GM12878 (cell line): ENCODE results near the gene CD300E. TPM values are rescaled to one million over a fixed set of nuclear protein-coding genes. Genes with fewer than 3 reads are reported as not detected.
A peak's percentile ranks its signal among the peaks of the same experiment; 100 is the strongest.
"Not testable (repeated sequence)": the region's sequence is repeated elsewhere in the genome, so short reads cannot be mapped to it uniquely, and the experiment has no call there.

Source experiments
- ATAC-seq: fragments of 200-7000 bp; cut with Tn5 transposase; 3 replicates; pipeline ENCODE4 v1.9.1; 2020; ENCODE audit warnings: mild to moderate bottlenecking, moderate library complexity
- BruUV-seq: library from RNA; stranded (reverse); fragments of 400-500 nt; replicated peaks from 2 replicates; lab custom pipeline; 2021; lab: Mats Ljungman, UMichigan
- CTCF ChIA-PET: fragments of 300-600 bp; sonication (Branson Sonifier 250); formaldehyde crosslinking; extraction: SDS; loops from one replicate; lab custom pipeline; 2021; ENCODE audit warnings: inconsistent platforms; lab: Yijun Ruan, JAX
- POLR2A ChIA-PET: fragments of 350-600 bp; formaldehyde crosslinking; extraction: SDS; loops from one replicate; lab custom pipeline; 2021; ENCODE audit warnings: inconsistent platforms; lab: Charles Lee
- RAD21 ChIA-PET: fragments of 300-600 bp; sonication (Branson Sonifier 250); formaldehyde crosslinking; loops from one replicate; lab custom pipeline; 2023; ENCODE audit warnings: antibody characterized with exemption; ENCODE audit not compliant: unreplicated experiment; lab: Charles Lee
- SMC1A ChIA-PET: fragments of 300-600 bp; sonication (Branson Sonifier 250); formaldehyde crosslinking; loops from one replicate; lab custom pipeline; 2023; ENCODE audit not compliant: unreplicated experiment, uncharacterized antibody; lab: Charles Lee
- DNase-seq: peaks from one replicate; pipeline ENCODE4 v3.0.0-alpha.2; 2011; ENCODE audit warnings: low read depth, low spot score
- FAIRE-seq: peaks from 3 replicates; lab custom pipeline; 2011; peaks lifted over from hg19 to GRCh38; lab: Jason Lieb, UNC
- H2AFZ ChIP-seq: 2 replicates; pipeline ENCODE4 v1.6.0; 2011; ENCODE audit warnings: low read depth, low read length, control low read depth; ENCODE audit not compliant: control insufficient read depth
- H3K27ac ChIP-seq: 2 replicates; pipeline ENCODE4 v1.5.1; 2011; ENCODE audit warnings: control low read depth; ENCODE audit not compliant: control insufficient read depth, insufficient read depth
- H3K27me3 ChIP-seq, 2 experiments: replicated peaks in 1 of 2; 2 replicates each; pipeline versions ENCODE4 v1.6.0 to v1.6.1; 2011; ENCODE audit warnings: low read length in 1 of 2; ENCODE audit not compliant: control insufficient read depth in 2 of 2, insufficient read depth in 2 of 2
- H3K36me3 ChIP-seq, 2 experiments: 2 replicates each; pipeline ENCODE4 v1.5.1; 2011; ENCODE audit warnings: low read length in 1 of 2; ENCODE audit not compliant: control insufficient read depth in 2 of 2, insufficient read depth in 2 of 2
- H3K4me1 ChIP-seq: 2 replicates; pipeline ENCODE4 v1.6.1; 2011; ENCODE audit warnings: mild to moderate bottlenecking, low read length, moderate library complexity, mixed read lengths; ENCODE audit not compliant: control insufficient read depth, insufficient read depth
- H3K4me2 ChIP-seq: 2 replicates; pipeline ENCODE4 v1.6.0; 2011; ENCODE audit warnings: control low read depth; ENCODE audit not compliant: control insufficient read depth, insufficient read depth
- H3K4me3 ChIP-seq: fragments of 200-600 bp; sonication (generic); 2 replicates; pipeline ENCODE4 v1.5.1; 2016
- H3K79me2 ChIP-seq: 2 replicates; pipeline ENCODE4 v1.6.0; 2011; ENCODE audit warnings: low read length; ENCODE audit not compliant: control insufficient read depth, insufficient read depth
- H3K9ac ChIP-seq: 2 replicates; pipeline ENCODE4 v1.8.0; 2011; ENCODE audit warnings: low read length, control low read depth, mixed read lengths; ENCODE audit not compliant: control insufficient read depth, insufficient read depth
- H3K9me3 ChIP-seq: replicated peaks from 3 replicates; pipeline ENCODE4 v1.5.1; 2011; ENCODE audit warnings: mild to moderate bottlenecking, low read length; ENCODE audit not compliant: control insufficient read depth, insufficient read depth
- H4K20me1 ChIP-seq: 2 replicates; pipeline ENCODE4 v1.6.0; 2011; ENCODE audit not compliant: control insufficient read depth, insufficient read depth
- BACH1 ChIP-seq: fragments of 450-650 bp; IDR thresholded peaks from 2 replicates; pipeline ENCODE4 v1.6.1; 2017; ENCODE audit warnings: mild to moderate bottlenecking, borderline replicate concordance
- CHD4 ChIP-seq: fragments of 200-600 bp; sonication (generic); IDR thresholded peaks from 2 replicates; pipeline ENCODE4 v1.6.1; 2016; ENCODE audit warnings: mild to moderate bottlenecking
- FOS ChIP-seq: IDR thresholded peaks from 3 replicates; pipeline ENCODE4 v1.6.1; 2011; ENCODE audit warnings: borderline replicate concordance; ENCODE audit not compliant: insufficient read length; ENCODE audit errors: extremely low read depth
- KLF5 ChIP-seq: fragments of 450-650 bp; IDR thresholded peaks from 2 replicates; pipeline ENCODE4 v1.6.1; 2014; ENCODE audit warnings: mild to moderate bottlenecking; ENCODE audit not compliant: partially characterized antibody
- MTA2 ChIP-seq: fragments of 450-650 bp; IDR thresholded peaks from 2 replicates; pipeline ENCODE4 v1.6.1; 2016; ENCODE audit warnings: low read depth, mild to moderate bottlenecking, moderate library complexity
- MXI1 ChIP-seq: fragments of 150-350 bp; IDR thresholded peaks from 2 replicates; pipeline ENCODE4 v1.6.1; 2011; ENCODE audit warnings: low read depth, mild to moderate bottlenecking, inconsistent platforms, low read length, improper control_type of control experiment
- NFYB ChIP-seq: IDR thresholded peaks from 2 replicates; pipeline ENCODE4 v1.6.1; 2011; ENCODE audit warnings: low read depth, mild to moderate bottlenecking, low read length, improper control_type of control experiment, moderate library complexity; ENCODE audit not compliant: insufficient read depth
- NR2C2 ChIP-seq: IDR thresholded peaks from 2 replicates; pipeline ENCODE4 v1.6.1; 2011; ENCODE audit warnings: borderline replicate concordance, low read depth; ENCODE audit not compliant: control insufficient read depth, insufficient read length
- RBBP5 ChIP-seq: fragments of 200-600 bp; sonication (generic); conservative IDR thresholded peaks from 2 replicates; pipeline ENCODE4 v1.6.1; 2016
- TBL1XR1 ChIP-seq: IDR thresholded peaks from 2 replicates; pipeline ENCODE4 v1.6.1; 2012; ENCODE audit warnings: low read depth, low read length, improper control_type of control experiment
- TCF7 ChIP-seq: IDR thresholded peaks from 2 replicates; pipeline ENCODE4 v1.6.1; 2014; ENCODE audit warnings: antibody characterized with exemption, borderline replicate concordance
- ZNF384 ChIP-seq: IDR thresholded peaks from 2 replicates; pipeline ENCODE4 v1.6.1; 2012; ENCODE audit warnings: low read depth, mild to moderate bottlenecking, low read length, improper control_type of control experiment, borderline replicate concordance
- WGBS: methylation state at CpG from one replicate; pipeline ENCODE4 v1.1.6; 2016; ENCODE audit warnings: low lambda C conversion rate; ENCODE audit not compliant: insufficient replicate concordance, insufficient coverage; ENCODE audit errors: missing lambda C conversion rate; 5-methylcytosine and 5-hydroxymethylcytosine counted together
- in situ Hi-C: fragments of 300-500 bp; cut with MboI; formaldehyde crosslinking; loops from 9 replicates; pipeline ENCODE4 v1.14.3; 2018; ENCODE audit warnings: mixed read lengths
- intact Hi-C: fragments of 100-400 bp; cut with micrococcal nuclease; formaldehyde crosslinking; loops from one replicate; pipeline ENCODE4 v1.14.2; 2022; ENCODE audit not compliant: unreplicated experiment
- polyA plus RNA-seq, 11 experiments: library from polyadenylated mRNA; depleted of rRNA in 4 of 11; unstranded in 6 of 11; stranded (reverse) in 5 of 11; fragments of >200 nt; fragmentation: Nextera tagmentation in 4 of 11; fragmentation: Illumina TruSeq in 1 of 11; extraction: Ambion mirVana in 4 of 11; extraction: Trizol in 1 of 11; gene quantifications; 1 replicate in 1 of 11; 2 replicates in 10 of 11; pipeline versions ENCODE4 v1.2.1 to v1.2.3, GENCODE V29; 2011 to 2016; ENCODE audit warnings: inconsistent platforms in 2 of 11, missing spikeins in 2 of 11, low read depth in 1 of 11
- total RNA-seq, 4 experiments: library from RNA; depleted of rRNA in 3 of 4; stranded (reverse); fragments of >200 nt in 3 of 4; fragmentation: Illumina TruSeq in 1 of 4; extraction: Trizol in 1 of 4; gene quantifications; 2 replicates each; pipeline versions ENCODE4 v1.2.1 to v1.2.3, GENCODE V29; 2013 to 2021
- TF ChIP-seq, protein P1 (sequence below): IDR thresholded peaks from 2 replicates; pipeline ENCODE4 v1.6.1; 2012; ENCODE audit warnings: low read depth, low read length, improper control_type of control experiment
- TF ChIP-seq, protein P2 (sequence below): IDR thresholded peaks from 2 replicates; pipeline ENCODE4 v1.6.1; 2012; ENCODE audit warnings: low read depth, low read length, improper control_type of control experiment
- TF ChIP-seq, protein P3 (sequence below): IDR thresholded peaks from 2 replicates; pipeline ENCODE4 v1.6.1; 2011; ENCODE audit warnings: borderline replicate concordance, low read depth, mild to moderate bottlenecking, moderate library complexity, mixed read lengths, low read length; ENCODE audit not compliant: insufficient read depth; ENCODE audit errors: extremely low read length

The CD300E gene
- total and polyA plus RNA-seq, 10 of the 15 experiments (the other 5 are each of a cell fraction or from before 2014, with no cell fraction given): not detected

DNA sequence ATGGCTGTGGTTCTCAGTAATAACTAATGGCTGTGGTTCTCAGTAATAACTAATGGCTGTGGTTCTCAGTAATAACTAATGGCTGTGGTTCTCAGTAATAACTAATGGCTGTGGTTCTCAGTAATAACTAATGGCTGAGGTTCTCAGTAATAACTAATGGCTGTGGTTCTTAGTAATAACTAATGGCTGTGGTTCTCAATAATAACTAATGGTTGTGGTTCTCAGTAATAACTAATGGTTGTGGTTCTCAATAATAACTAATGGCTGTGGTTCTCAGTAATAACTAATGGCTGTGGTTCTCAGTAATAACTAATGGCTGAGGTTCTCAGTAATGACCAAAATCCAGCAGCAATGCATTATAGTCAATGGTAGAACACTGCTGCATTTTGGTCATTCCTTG lies 49.9 kb downstream of the CD300E start:
- H3K4me1 ChIP-seq, H2AFZ ChIP-seq, H3K9me3 ChIP-seq, H3K9ac ChIP-seq, intact Hi-C loops, H3K36me3 ChIP-seq, H3K27me3 ChIP-seq, H3K27ac ChIP-seq, H4K20me1 ChIP-seq, DNase-seq, BruUV-seq, H3K4me2 ChIP-seq, H3K4me3 ChIP-seq, FAIRE-seq, ATAC-seq, H3K79me2 ChIP-seq: not testable (repeated sequence)
- ChIA-PET POLR2A (interaction anchor here (0.5 to 0.6 kb wide), 2 partner anchors 144 to 361 kb away, joined by 3 to 5 read pairs; no protein-coding TSS in a partner anchor), CTCF (interaction anchor here (0.8 to 1.6 kb wide), 5 partner anchors 18 to 84 kb away, joined by 3 to 8 read pairs (median 4); partner anchors contain the start of gene CD300LD), SMC1A (interaction anchor here (0.8 to 1.4 kb wide), 2 partner anchors 11 to 27 kb away, joined by 3 read pairs; no protein-coding TSS in a partner anchor), RAD21 (interaction anchor here (1.0 kb wide), 1 partner anchor 164 kb away, joined by 3 read pairs; no protein-coding TSS in a partner anchor)
- peak; percentile 81 for TF ChIP-seq MTA2
- in situ Hi-C loops: loop anchor here (10.0 kb wide), 1 partner anchor 59 kb away; no protein-coding TSS in a partner anchor

DNA sequence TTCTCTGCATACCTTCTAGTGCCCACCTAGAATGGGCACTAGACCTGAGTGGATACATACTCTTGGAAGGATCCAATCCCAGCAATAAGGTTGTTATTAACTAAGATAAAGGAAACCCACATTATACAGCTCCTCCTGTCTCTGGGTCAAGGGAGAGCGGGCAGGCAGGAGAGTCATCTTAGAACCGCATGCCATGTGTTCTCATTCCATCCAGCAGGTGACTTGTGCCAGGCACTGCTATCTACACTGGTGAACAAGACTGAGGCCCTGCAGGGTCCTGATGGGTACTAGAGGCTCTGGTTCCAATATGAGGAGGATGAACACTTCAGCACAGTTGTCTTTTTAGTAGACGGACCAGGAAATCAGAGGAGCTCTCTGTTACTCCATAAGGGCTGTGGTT lies 50.4 kb downstream of the CD300E start:
- WGBS: 45% methylated on average over 3 of the region's 3 CpGs
- Histone ChIP-seq H3K27me3 (peaks cover 0 to 3% of the 10 kb centered on the region in 2 experiments; a peak in 1 of 4 replicates), H2AFZ (no peak overlapping the region), H3K36me3 (no peaks in the 10 kb centered on the region), H3K27ac (no peak overlapping the region), H3K4me1 (no peaks in the 10 kb centered on the region), H4K20me1 (no peaks in the 10 kb centered on the region), H3K9me3 (no peaks in the 10 kb centered on the region), H3K9ac (no peak overlapping the region), H3K4me2 (no peak overlapping the region), H3K79me2 (no peaks in the 10 kb centered on the region), H3K4me3 (no peak overlapping the region)
- intact Hi-C loops: no loop called here
- in situ Hi-C loops: loop anchor here (10.0 kb wide), 1 partner anchor 58 kb away; no protein-coding TSS in a partner anchor
- ChIA-PET POLR2A (interaction anchor here (0.5 kb wide), 1 partner anchor 145 kb away, joined by 5 read pairs; no protein-coding TSS in a partner anchor), RAD21 (no interaction called here), CTCF (interaction anchor here (0.8 to 1.6 kb wide), 5 partner anchors 19 to 164 kb away, joined by 3 to 8 read pairs (median 4); partner anchors contain the start of gene CD300LD), SMC1A (interaction anchor here (1.0 to 1.2 kb wide), 2 partner anchors 15 to 71 kb away, joined by 3 read pairs; no protein-coding TSS in a partner anchor)
- BruUV-seq: no TSS peak
- no peak for FAIRE-seq
- DNase-seq: no peak
- no peak for ATAC-seq
- TF ChIP-seq, protein P1, sequence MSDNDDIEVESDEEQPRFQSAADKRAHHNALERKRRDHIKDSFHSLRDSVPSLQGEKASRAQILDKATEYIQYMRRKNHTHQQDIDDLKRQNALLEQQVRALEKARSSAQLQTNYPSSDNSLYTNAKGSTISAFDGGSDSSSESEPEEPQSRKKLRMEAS: no peak
- TF ChIP-seq NFYB (no peak), FOS (no peak), MXI1 (no peak), BACH1 (no peak), KLF5 (no peak), NR2C2 (no peak), ZNF384 (no peak), CHD4 (no peak), RBBP5 (no peak), TCF7 (no peak), TBL1XR1 (no peak)
- TF ChIP-seq, protein P2, sequence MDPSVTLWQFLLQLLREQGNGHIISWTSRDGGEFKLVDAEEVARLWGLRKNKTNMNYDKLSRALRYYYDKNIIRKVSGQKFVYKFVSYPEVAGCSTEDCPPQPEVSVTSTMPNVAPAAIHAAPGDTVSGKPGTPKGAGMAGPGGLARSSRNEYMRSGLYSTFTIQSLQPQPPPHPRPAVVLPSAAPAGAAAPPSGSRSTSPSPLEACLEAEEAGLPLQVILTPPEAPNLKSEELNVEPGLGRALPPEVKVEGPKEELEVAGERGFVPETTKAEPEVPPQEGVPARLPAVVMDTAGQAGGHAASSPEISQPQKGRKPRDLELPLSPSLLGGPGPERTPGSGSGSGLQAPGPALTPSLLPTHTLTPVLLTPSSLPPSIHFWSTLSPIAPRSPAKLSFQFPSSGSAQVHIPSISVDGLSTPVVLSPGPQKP: no peak
- TF ChIP-seq, protein P3, sequence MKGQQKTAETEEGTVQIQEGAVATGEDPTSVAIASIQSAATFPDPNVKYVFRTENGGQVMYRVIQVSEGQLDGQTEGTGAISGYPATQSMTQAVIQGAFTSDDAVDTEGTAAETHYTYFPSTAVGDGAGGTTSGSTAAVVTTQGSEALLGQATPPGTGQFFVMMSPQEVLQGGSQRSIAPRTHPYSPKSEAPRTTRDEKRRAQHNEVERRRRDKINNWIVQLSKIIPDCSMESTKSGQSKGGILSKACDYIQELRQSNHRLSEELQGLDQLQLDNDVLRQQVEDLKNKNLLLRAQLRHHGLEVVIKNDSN: no peak
